HEK293T (cell line): Measurements from ENCODE around the gene USP27X.

Experiments used
- CTCF ChIA-PET: fragments of 350-600 bp; formaldehyde crosslinking; extraction: SDS; loops from one replicate; lab custom pipeline; 2021; ENCODE audit warnings: antibody characterized with exemption, inconsistent platforms; lab: Yijun Ruan, JAX
- POLR2A ChIA-PET: fragments of 350-600 bp; formaldehyde crosslinking; extraction: SDS; loops from one replicate; lab custom pipeline; 2020; ENCODE audit warnings: antibody characterized with exemption, inconsistent platforms; lab: Yijun Ruan, JAX
- DNase-seq: peaks from one replicate; pipeline ENCODE4 v3.0.0; 2012; ENCODE audit warnings: mixed read lengths; ENCODE audit errors: extremely low spot score
- ARNT ChIP-seq: fragments of 450-650 bp; IDR thresholded peaks from 2 replicates; pipeline ENCODE4 v1.6.1; 2017; ENCODE audit warnings: mild to moderate bottlenecking
- BHLHE40 ChIP-seq: fragments of 450-650 bp; IDR thresholded peaks from 2 replicates; pipeline ENCODE4 v1.6.1; 2016; ENCODE audit warnings: mild to moderate bottlenecking, moderate library complexity, borderline replicate concordance
- CTBP1 ChIP-seq: fragments of 450-650 bp; IDR thresholded peaks from 2 replicates; pipeline ENCODE4 v1.6.1; 2016; ENCODE audit warnings: borderline replicate concordance
- ELF4 ChIP-seq: fragments of 450-650 bp; IDR thresholded peaks from 2 replicates; pipeline ENCODE4 v1.6.1; 2017; ENCODE audit warnings: antibody characterized with exemption
- FOXA1 ChIP-seq: fragments of 450-650 bp; IDR thresholded peaks from 2 replicates; pipeline ENCODE4 v1.6.1; 2016; ENCODE audit warnings: mild to moderate bottlenecking
- FOXK2 ChIP-seq: fragments of 450-650 bp; IDR thresholded peaks from 2 replicates; pipeline ENCODE4 v1.6.1; 2016; ENCODE audit warnings: mild to moderate bottlenecking
- FOXM1 ChIP-seq: fragments of 450-650 bp; IDR thresholded peaks from 2 replicates; pipeline ENCODE4 v1.6.1; 2017; ENCODE audit warnings: mild to moderate bottlenecking, borderline replicate concordance
- HDGF ChIP-seq: fragments of 450-650 bp; IDR thresholded peaks from 2 replicates; pipeline ENCODE4 v1.6.1; 2017; ENCODE audit warnings: antibody characterized with exemption, borderline replicate concordance
- L3MBTL2 ChIP-seq: fragments of 450-650 bp; conservative IDR thresholded peaks from 2 replicates; pipeline ENCODE4 v1.6.1; 2016; ENCODE audit warnings: mild to moderate bottlenecking
- LEF1 ChIP-seq: fragments of 450-650 bp; IDR thresholded peaks from 2 replicates; pipeline ENCODE4 v1.6.1; 2017; ENCODE audit warnings: mild to moderate bottlenecking, borderline replicate concordance
- NFRKB ChIP-seq: fragments of 450-650 bp; IDR thresholded peaks from 2 replicates; pipeline ENCODE4 v1.6.1; 2016; ENCODE audit warnings: mild to moderate bottlenecking, moderate library complexity
- PKNOX1 ChIP-seq: fragments of 450-650 bp; IDR thresholded peaks from 2 replicates; pipeline ENCODE4 v1.6.1; 2016
- SP1 ChIP-seq: fragments of 450-650 bp; IDR thresholded peaks from 2 replicates; pipeline ENCODE4 v1.6.1; 2017
- SUZ12 ChIP-seq: fragments of 450-650 bp; IDR thresholded peaks from 2 replicates; pipeline ENCODE4 v1.6.1; 2016; ENCODE audit warnings: mild to moderate bottlenecking
- TARDBP ChIP-seq: fragments of 450-650 bp; IDR thresholded peaks from 2 replicates; pipeline ENCODE4 v1.6.1; 2016
- ZNF384 ChIP-seq: fragments of 450-650 bp; IDR thresholded peaks from 2 replicates; pipeline ENCODE4 v1.6.1; 2016

Gene USP27X

GRCh38 chrX:49876750-49877149 lies 2.5 kb upstream of the USP27X start:
- CTCF ChIA-PET, result interaction anchor here (0.7 kb wide), 1 partner anchor 272 kb away, joined by 3 read pairs; no protein-coding TSS in a partner anchor
- TF ChIP-seq PKNOX1 (no peak), ELF4 (no peak), CTBP1 (no peak), SP1 (no peak), ARNT (no peak), TARDBP (no peak), FOXA1 (no peak), HDGF (no peak), ZNF384 (no peak), SUZ12 (no peak), BHLHE40 (no peak), LEF1 (no peak), FOXM1 (no peak), FOXK2 (no peak)
- POLR2A ChIA-PET, result no interaction called here
- DNase-seq, result peak; percentile 36

- TF ChIP-seq CTBP1 (no peak), SP1 (no peak), TARDBP (no peak), FOXM1 (no peak), FOXK2 (no peak), ELF4 (no peak), SUZ12 (no peak), BHLHE40 (no peak), PKNOX1 (no peak), FOXA1 (no peak), NFRKB (no peak), ARNT (no peak)
- POLR2A ChIA-PET, result no interaction called here
- no peak for DNase-seq
- CTCF ChIA-PET, result no interaction called here
Observed at GRCh38 chrX:49877397-49878101, 1.7 kb upstream of the USP27X start.

GRCh38 chrX:49878128-49878833 lies 1.0 kb upstream of the USP27X start:
- no peak for DNase-seq
- POLR2A ChIA-PET, result interaction anchor here (1.2 kb wide), 1 partner anchor 17 kb away, joined by 4 read pairs; no protein-coding TSS in a partner anchor
- TF ChIP-seq ARNT (no peak), SP1 (no peak), FOXK2 (no peak), FOXA1 (no peak), HDGF (no peak), TARDBP (no peak), SUZ12 (no peak), FOXM1 (no peak), L3MBTL2 (no peak), ELF4 (no peak), BHLHE40 (no peak), CTBP1 (no peak), PKNOX1 (no peak), ZNF384 (no peak), LEF1 (no peak), NFRKB (no peak)
- CTCF ChIA-PET, result interaction anchor here (0.5 kb wide), 1 partner anchor 47 kb away, joined by 3 read pairs; no protein-coding TSS in a partner anchor

GRCh38 chrX:49879656-49880277 lies 483 bp downstream of the USP27X start:
- ChIA-PET POLR2A (interaction anchor here (0.8 to 1.2 kb wide), 2 partner anchors 19 to 186 kb away, joined by 3 to 4 read pairs; no protein-coding TSS in a partner anchor), CTCF (no interaction called here)
- DNase-seq, result peak; percentile 17
- no peak for TF ChIP-seq SP1
- peak; percentile 37; the same call in 1 of the 2 replicates for TF ChIP-seq L3MBTL2

GRCh38 chrX:49880668-49881067 lies 1.4 kb downstream of the USP27X start:
- TF ChIP-seq L3MBTL2, result no peak
- ChIA-PET POLR2A (no interaction called here), CTCF (no interaction called here)
- no peak for DNase-seq

- TF ChIP-seq SUZ12 (no peak), L3MBTL2 (no peak), FOXA1 (no peak), HDGF (no peak), FOXK2 (no peak), SP1 (no peak), ARNT (no peak), BHLHE40 (no peak), ELF4 (no peak), TARDBP (no peak)
- ChIA-PET CTCF (interaction anchor here (0.5 to 2.6 kb wide), 9 partner anchors 11 to 873 kb away, joined by 3 to 10 read pairs (median 3); no protein-coding TSS in a partner anchor), POLR2A (no interaction called here)
- DNase-seq, result peak; percentile 66
Observed at GRCh38 chrX:49884290-49884862, 5.1 kb downstream of the USP27X start.
